ENCODE data around the gene CPA1.

The CPA1 gene

DNA sequence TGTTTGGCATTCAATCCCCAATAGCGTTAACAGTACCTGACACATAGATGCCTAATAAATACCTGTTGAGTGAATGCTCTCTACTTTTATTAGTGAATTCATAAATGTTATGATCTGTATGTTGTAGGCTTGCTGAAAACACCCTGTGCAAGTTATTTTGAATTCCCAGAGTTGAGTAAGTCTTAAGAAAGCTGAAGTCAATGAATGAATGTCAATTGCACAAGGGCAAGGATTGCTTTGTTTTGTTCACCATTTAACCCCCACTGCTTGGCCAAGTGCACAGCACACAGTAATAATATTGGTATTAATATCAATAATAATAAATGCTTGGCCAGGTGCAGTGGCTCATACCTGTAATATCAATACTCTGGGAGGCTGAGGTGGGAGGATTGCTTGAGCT is 10.2 kb downstream of the CPA1 start:
- peaks cover 6% of the 10 kb centered on the region for H3K4me1 ChIP-seq (ENCODE audit: insufficient read depth, low read length)
- no peak overlapping the region for H3K4me3 ChIP-seq (ENCODE audit: low read depth in 1 of 2, low read length in 2 of 2)
- H3K27ac ChIP-seq (ENCODE audit: low read depth, low read length): no peak overlapping the region
- H3K36me3 ChIP-seq (ENCODE audit: insufficient read depth, low read length): no peaks in the 10 kb centered on the region
- H3K9ac ChIP-seq (ENCODE audit: low read length): no peak overlapping the region
- no peaks in the 10 kb centered on the region for H3K27me3 ChIP-seq (ENCODE audit: control insufficient read depth in 1 of 2, insufficient read depth in 2 of 2, low read length in 2 of 2)
- no peaks in the 10 kb centered on the region for H3K9me3 ChIP-seq (ENCODE audit: low read length)

DNA sequence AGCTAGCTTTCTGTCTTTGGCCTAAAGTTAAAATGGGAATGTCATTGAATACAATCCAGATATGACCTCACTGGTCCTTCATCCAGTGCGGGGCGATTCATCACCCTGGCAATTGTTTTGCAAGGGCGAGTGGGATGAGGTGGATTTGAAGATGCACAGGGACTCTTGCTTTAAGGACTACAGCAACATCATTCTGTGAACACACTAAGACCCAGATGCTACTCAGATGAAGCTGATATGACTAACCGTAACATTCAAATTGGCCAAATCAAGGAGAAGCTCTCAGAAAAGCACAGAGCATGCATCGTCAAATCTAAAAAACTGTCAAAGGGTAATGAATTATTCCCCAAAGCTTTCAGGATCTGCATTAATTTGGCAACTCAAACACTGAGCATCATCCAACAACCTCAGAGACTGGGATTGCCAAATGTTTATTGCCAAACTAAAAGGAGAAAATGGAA is 12.8 kb downstream of the CPA1 start:
- Histone ChIP-seq H3K27ac (ENCODE audit: low read depth, low read length) (no peak overlapping the region), H3K9ac (ENCODE audit: low read length) (no peak overlapping the region)

DNA sequence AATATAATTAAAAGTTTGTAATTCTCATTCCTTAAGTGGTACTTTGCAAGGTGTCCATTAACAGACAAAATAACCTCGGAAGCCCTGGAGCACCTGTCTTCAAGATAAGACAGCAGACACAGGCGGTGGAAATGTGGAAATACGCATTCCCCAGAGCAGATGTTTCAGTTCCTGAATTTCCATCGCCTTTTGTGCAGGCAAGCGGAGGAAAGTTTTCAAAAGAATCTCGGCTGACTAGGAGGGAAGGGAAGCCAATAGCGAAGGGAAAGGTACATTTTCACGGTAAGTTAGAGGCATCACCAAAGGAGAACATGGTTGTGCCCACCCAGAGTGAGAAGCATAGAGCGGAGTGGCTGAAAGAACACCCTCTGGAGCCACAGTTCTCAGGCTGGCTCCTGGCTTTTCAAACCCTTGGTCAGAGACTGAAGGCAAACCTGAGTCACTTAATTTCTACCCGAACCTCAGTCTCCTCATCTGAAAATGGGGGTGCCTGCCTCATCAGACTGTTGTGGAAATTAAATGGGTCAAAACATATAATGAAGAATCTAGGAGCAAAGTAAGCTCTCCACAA is 13.6 kb downstream of the CPA1 start:
- H3K9ac ChIP-seq (ENCODE audit: low read length): no peak overlapping the region
- no peaks in the 10 kb centered on the region for H3K36me3 ChIP-seq (ENCODE audit: insufficient read depth, low read length)
- no peaks in the 10 kb centered on the region for H3K27me3 ChIP-seq (ENCODE audit: control insufficient read depth in 1 of 2, insufficient read depth in 2 of 2, low read length in 2 of 2)
- H3K4me3 ChIP-seq (ENCODE audit: low read depth in 1 of 2, low read length in 2 of 2): no peak overlapping the region
- peaks cover 26% of the 10 kb centered on the region for H3K4me1 ChIP-seq (ENCODE audit: insufficient read depth, low read length)
- peak overlapping the region; percentile 28 for H3K27ac ChIP-seq (ENCODE audit: low read depth, low read length)
- H3K9me3 ChIP-seq (ENCODE audit: low read length): no peaks in the 10 kb centered on the region

More for the DNA sequence above, 12.8 kb downstream of the CPA1 start:
- Histone ChIP-seq H3K9me3 (ENCODE audit: low read length) (no peaks in the 10 kb centered on the region), H3K4me3 (ENCODE audit: low read depth in 1 of 2, low read length in 2 of 2) (no peak overlapping the region), H3K36me3 (ENCODE audit: insufficient read depth, low read length) (no peaks in the 10 kb centered on the region), H3K4me1 (ENCODE audit: insufficient read depth, low read length) (peaks cover 26% of the 10 kb centered on the region), H3K27me3 (ENCODE audit: control insufficient read depth in 1 of 2, insufficient read depth in 2 of 2, low read length in 2 of 2) (no peaks in the 10 kb centered on the region)

DNA sequence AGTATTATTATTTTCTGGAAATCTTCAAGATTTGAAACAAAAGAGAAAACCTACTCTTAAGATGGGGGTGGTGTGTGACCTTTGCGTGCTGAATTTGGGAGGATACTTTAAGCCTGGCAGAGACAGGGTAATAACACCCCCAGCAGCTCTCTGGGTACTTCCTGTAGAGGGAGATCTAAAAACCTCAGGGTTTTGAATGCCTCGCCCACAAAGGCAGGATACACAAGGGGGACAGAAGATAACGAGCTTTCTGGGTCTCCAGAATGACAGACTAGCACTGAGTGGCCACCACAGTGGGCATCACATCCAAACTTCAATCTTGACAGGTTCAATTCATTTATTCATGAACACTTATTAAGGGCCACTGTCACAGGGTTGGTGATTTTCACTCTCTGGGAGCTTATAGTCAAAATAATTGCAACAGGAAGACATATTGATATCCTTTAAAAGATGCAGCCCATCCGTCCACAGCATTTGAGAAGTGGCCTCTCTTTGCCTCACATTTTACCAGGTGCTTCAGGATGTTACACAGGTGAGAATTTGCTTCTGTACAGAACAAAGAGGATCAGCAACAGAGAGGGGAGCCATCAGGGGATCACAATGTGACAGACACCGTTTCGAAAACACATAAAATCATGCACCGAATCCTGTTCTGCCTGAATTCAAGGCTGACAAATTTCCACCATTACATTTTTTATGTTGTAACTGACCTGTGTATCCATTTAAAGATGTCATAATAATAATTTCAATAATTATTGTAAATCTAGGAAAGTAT is 14.3 kb downstream of the CPA1 start:
- Histone ChIP-seq H3K27ac (ENCODE audit: low read depth, low read length) (peak overlapping the region; percentile 28), H3K4me1 (ENCODE audit: insufficient read depth, low read length) (peaks cover 26% of the 10 kb centered on the region), H3K36me3 (ENCODE audit: insufficient read depth, low read length) (no peaks in the 10 kb centered on the region), H3K4me3 (ENCODE audit: low read depth in 1 of 2, low read length in 2 of 2) (no peak overlapping the region), H3K27me3 (ENCODE audit: control insufficient read depth in 1 of 2, insufficient read depth in 2 of 2, low read length in 2 of 2) (no peaks in the 10 kb centered on the region), H3K9ac (ENCODE audit: low read length) (no peak overlapping the region), H3K9me3 (ENCODE audit: low read length) (no peaks in the 10 kb centered on the region)

DNA sequence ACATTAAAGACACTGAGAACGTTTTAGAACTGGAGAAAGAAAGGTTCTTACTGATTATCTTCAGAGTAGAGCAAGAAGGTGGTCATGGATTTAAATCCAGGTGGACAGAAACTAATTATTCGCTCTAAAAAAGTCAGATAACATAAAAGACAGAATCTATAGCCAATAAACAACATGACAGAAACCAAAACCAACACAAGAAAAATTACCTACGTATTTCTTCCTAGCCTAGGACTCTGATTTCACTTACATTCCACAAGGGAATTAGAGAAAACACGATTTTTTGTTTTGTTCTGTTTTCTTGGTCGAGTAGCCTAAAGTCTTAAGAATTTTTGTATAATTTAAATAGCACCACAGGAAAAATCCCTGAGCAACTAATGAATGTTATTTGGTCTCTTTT is 15.1 kb downstream of the CPA1 start:
- peaks cover 26% of the 10 kb centered on the region for H3K4me1 ChIP-seq (ENCODE audit: insufficient read depth, low read length)
- no peak overlapping the region for H3K27ac ChIP-seq (ENCODE audit: low read depth, low read length)
- H3K36me3 ChIP-seq (ENCODE audit: insufficient read depth, low read length): no peaks in the 10 kb centered on the region
- no peak overlapping the region for H3K9ac ChIP-seq (ENCODE audit: low read length)
- no peaks in the 10 kb centered on the region for H3K27me3 ChIP-seq (ENCODE audit: control insufficient read depth in 1 of 2, insufficient read depth in 2 of 2, low read length in 2 of 2)
- no peak overlapping the region for H3K4me3 ChIP-seq (ENCODE audit: low read depth in 1 of 2, low read length in 2 of 2)
- no peaks in the 10 kb centered on the region for H3K9me3 ChIP-seq (ENCODE audit: low read length)

DNA sequence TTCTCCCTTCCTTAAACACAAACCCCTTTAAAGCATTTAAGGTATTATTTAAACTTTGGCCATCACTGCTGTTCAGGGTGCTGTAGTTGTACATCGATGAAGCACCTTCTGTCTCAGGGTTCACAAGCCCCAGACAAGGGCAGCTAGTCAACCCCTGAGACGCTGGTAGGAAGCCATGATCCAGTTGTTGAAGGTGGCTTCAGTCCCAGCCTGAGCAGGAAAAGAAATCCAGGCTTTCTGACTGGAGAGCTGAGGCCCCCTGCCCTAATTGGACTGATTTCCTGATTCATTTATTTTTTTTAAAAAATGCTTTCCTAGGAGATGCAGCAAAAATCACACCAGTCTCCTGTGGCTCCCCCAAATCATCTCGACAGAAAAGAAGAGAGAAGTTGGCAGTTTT is 15.8 kb downstream of the CPA1 start:
- H3K4me1 ChIP-seq (ENCODE audit: insufficient read depth, low read length): peaks cover 26% of the 10 kb centered on the region
- no peaks in the 10 kb centered on the region for H3K27me3 ChIP-seq (ENCODE audit: control insufficient read depth in 1 of 2, insufficient read depth in 2 of 2, low read length in 2 of 2)
- no peak overlapping the region for H3K27ac ChIP-seq (ENCODE audit: low read depth, low read length)
- no peaks in the 10 kb centered on the region for H3K9me3 ChIP-seq (ENCODE audit: low read length)
- H3K4me3 ChIP-seq (ENCODE audit: low read depth in 1 of 2, low read length in 2 of 2): no peak overlapping the region
- H3K36me3 ChIP-seq (ENCODE audit: insufficient read depth, low read length): no peaks in the 10 kb centered on the region
- no peak overlapping the region for H3K9ac ChIP-seq (ENCODE audit: low read length)

DNA sequence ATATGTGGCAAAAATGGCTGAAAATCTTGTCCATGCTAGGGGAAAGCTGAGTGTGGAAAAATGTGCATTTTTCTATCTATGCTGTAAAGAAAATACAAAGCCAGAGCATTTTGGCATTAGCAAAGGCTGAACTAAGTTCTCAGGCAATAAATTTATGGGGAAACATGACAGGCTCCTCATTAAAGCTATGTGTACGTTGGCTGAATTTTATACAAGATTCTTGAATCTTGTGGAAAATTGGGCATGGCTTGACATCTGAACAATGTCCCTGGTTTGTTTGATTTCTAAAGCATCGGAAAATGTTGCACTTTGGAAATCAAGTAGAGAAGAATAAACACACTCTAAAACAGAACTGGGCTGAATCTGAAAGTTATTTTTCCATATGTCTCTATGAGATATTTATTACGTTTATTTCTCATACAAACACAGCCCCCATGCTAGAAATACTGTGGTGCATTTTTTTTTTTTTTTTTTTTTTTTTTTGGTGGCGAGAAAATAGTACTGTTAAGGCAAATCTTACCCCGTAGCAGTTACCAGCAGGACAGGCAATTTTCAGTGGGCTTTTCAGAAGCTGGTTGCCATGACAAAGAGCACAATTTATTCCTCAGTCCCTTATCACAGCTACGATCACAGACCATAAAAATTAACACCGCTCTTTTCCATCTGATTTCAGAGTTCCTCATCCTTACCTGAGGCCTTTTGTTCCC is 16.9 kb downstream of the CPA1 start:
- peak overlapping the region in 1 of 2 donors; percentile 49 for H3K4me3 ChIP-seq (ENCODE audit: low read depth in 1 of 2, low read length in 2 of 2)
- peaks cover 26% of the 10 kb centered on the region for H3K4me1 ChIP-seq (ENCODE audit: insufficient read depth, low read length)
- peak overlapping the region; percentile 7 for H3K27ac ChIP-seq (ENCODE audit: low read depth, low read length)
- H3K9ac ChIP-seq (ENCODE audit: low read length): no peak overlapping the region
- no peaks in the 10 kb centered on the region for H3K36me3 ChIP-seq (ENCODE audit: insufficient read depth, low read length)
- no peaks in the 10 kb centered on the region for H3K9me3 ChIP-seq (ENCODE audit: low read length)
- no peaks in the 10 kb centered on the region for H3K27me3 ChIP-seq (ENCODE audit: control insufficient read depth in 1 of 2, insufficient read depth in 2 of 2, low read length in 2 of 2)

DNA sequence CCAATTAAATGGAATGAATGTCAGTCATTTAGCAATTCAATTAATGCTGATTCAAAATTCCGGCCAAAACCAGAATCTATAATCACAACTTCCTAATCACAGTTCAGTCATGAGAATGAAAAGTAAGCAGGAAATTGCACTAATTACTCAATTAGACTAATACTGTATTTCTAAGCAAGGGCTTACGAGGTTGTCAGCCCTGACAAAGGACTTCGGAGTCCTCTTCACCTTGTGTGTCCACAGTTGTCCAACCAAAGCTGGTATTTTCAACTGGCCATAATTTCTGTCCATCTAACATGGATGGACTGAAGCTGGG is 17.4 kb downstream of the CPA1 start:
- Histone ChIP-seq H3K36me3 (ENCODE audit: insufficient read depth, low read length) (no peaks in the 10 kb centered on the region), H3K4me3 (ENCODE audit: low read depth in 1 of 2, low read length in 2 of 2) (no peak overlapping the region), H3K9ac (ENCODE audit: low read length) (no peak overlapping the region), H3K9me3 (ENCODE audit: low read length) (no peaks in the 10 kb centered on the region), H3K27me3 (ENCODE audit: control insufficient read depth in 1 of 2, insufficient read depth in 2 of 2, low read length in 2 of 2) (no peaks in the 10 kb centered on the region), H3K27ac (ENCODE audit: low read depth, low read length) (no peak overlapping the region), H3K4me1 (ENCODE audit: insufficient read depth, low read length) (peaks cover 24% of the 10 kb centered on the region)

DNA sequence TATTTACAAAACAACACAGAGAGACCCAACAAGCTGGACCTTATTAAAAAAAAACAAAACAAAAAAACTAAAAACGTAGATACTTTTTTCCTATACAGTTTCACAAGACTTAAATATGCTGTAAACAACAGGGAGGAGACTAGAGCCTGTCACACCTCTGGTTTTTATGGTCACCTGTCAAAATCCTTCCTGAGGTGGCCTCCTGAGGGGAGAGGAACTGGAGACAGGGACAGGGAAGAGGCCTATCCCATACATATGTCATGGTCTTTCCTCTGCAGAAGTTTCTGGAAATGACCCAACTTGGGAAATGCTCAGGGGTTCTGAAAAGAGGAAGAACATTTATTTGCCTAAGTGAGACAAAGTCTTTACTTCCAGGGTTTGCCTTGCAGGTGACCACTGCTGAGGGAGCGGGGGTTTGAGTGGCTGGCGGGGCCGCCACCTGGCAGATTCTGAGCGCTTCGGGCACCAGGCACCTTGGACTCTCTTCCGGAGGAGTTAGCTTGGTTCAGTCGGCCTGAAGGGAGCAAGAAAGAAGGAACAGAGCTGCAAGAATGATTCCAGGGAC is 18.3 kb downstream of the CPA1 start:
- Histone ChIP-seq H3K27ac (ENCODE audit: low read depth, low read length) (no peak overlapping the region), H3K4me1 (ENCODE audit: insufficient read depth, low read length) (peaks cover 20% of the 10 kb centered on the region), H3K27me3 (ENCODE audit: control insufficient read depth in 1 of 2, insufficient read depth in 2 of 2, low read length in 2 of 2) (no peaks in the 10 kb centered on the region), H3K9ac (ENCODE audit: low read length) (no peak overlapping the region), H3K4me3 (ENCODE audit: low read depth in 1 of 2, low read length in 2 of 2) (no peak overlapping the region), H3K9me3 (ENCODE audit: low read length) (no peaks in the 10 kb centered on the region), H3K36me3 (ENCODE audit: insufficient read depth, low read length) (no peaks in the 10 kb centered on the region)

DNA sequence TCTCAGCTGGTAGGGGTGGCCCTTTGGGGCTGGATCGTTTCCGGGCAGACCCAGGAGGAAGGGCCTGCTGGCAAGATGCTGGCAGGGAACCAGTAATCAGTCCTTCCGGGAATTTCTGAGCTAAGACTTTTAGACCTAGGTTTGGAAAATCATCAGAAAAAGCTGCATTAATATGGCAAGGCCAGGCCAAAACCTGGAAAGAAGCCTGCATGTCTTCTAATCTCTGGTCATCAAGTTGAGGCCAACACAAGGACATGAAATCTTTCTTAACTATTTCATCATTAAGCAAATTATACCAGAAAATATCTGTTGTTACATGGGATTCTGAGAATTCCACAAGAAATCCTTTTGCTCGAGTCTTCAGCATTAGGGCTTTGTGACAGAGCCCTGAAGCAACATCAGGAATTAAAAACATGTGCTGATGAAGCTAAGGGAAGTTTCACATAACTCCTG is 19.9 kb downstream of the CPA1 start:
- H3K9ac ChIP-seq (ENCODE audit: low read length): no peak overlapping the region
- peaks cover 20% of the 10 kb centered on the region for H3K4me1 ChIP-seq (ENCODE audit: insufficient read depth, low read length)
- no peak overlapping the region for H3K27ac ChIP-seq (ENCODE audit: low read depth, low read length)

DNA sequence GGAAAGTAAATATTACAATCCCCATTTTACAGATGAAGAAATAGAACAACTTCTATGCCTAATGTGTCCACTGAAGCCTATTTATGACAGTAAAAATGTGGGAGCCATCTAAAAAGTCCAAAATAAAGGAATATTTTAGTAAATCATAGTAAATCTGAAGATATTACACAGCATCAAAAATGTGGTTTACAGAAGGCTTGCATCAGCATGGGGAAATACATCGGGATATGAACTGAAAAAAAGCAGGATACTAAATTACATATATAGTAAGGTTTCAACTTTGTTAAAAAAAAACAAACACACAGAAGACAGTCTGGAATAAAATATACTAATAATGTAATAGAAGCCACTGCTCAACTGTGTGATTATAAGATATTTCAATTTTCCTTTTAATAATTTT is 20.8 kb downstream of the CPA1 start:
- no peaks in the 10 kb centered on the region for H3K36me3 ChIP-seq (ENCODE audit: insufficient read depth, low read length)
- no peaks in the 10 kb centered on the region for H3K27me3 ChIP-seq (ENCODE audit: control insufficient read depth in 1 of 2, insufficient read depth in 2 of 2, low read length in 2 of 2)
- H3K4me1 ChIP-seq (ENCODE audit: insufficient read depth, low read length): peaks cover 16% of the 10 kb centered on the region
- H3K27ac ChIP-seq (ENCODE audit: low read depth, low read length): no peak overlapping the region
- H3K9ac ChIP-seq (ENCODE audit: low read length): no peak overlapping the region
- H3K4me3 ChIP-seq (ENCODE audit: low read depth in 1 of 2, low read length in 2 of 2): no peak overlapping the region
- H3K9me3 ChIP-seq (ENCODE audit: low read length): no peaks in the 10 kb centered on the region

More for the DNA sequence above, 19.9 kb downstream of the CPA1 start:
- Histone ChIP-seq H3K36me3 (ENCODE audit: insufficient read depth, low read length) (no peaks in the 10 kb centered on the region), H3K4me3 (ENCODE audit: low read depth in 1 of 2, low read length in 2 of 2) (no peak overlapping the region), H3K9me3 (ENCODE audit: low read length) (no peaks in the 10 kb centered on the region), H3K27me3 (ENCODE audit: control insufficient read depth in 1 of 2, insufficient read depth in 2 of 2, low read length in 2 of 2) (no peaks in the 10 kb centered on the region)
